WTC11 (cell line): ENCODE measurements around the gene UGCG. TPM values are rescaled to one million over a fixed set of nuclear protein-coding genes. Genes with fewer than 3 reads are reported as not detected.

Experiments used
- ATAC-seq: fragments of 200-7000 bp; cut with Tn5 transposase; 2 replicates; pipeline ENCODE4 v1.10.0; 2021; ENCODE audit warnings: mild to moderate bottlenecking, moderate library complexity
- CTCF ChIA-PET: fragments of 300-600 bp; sonication (Branson Sonifier 250); formaldehyde crosslinking; loops from one replicate; lab custom pipeline; 2021; ENCODE audit warnings: antibody characterized with exemption; lab: Charles Lee
- POLR2A ChIA-PET: fragments of 350-600 bp; sonication (Branson Sonifier 250); formaldehyde crosslinking; loops from one replicate; lab custom pipeline; 2021; ENCODE audit warnings: antibody characterized with exemption; lab: Charles Lee
- DNase-seq: peaks from one replicate; pipeline ENCODE4 v3.0.0; 2021; ENCODE audit warnings: low spot score
- H3K27ac Mint-ChIP-seq: 2 replicates; pipeline ENCODE4 v1.8.0; 2021; ENCODE audit warnings: mixed read lengths
- H3K27me3 Mint-ChIP-seq: 2 replicates; pipeline ENCODE4 v1.8.0; 2021; ENCODE audit warnings: low read depth, mild to moderate bottlenecking, moderate library complexity, mixed read lengths
- H3K36me3 Mint-ChIP-seq: 2 replicates; pipeline ENCODE4 v1.8.0; 2021; ENCODE audit warnings: mixed read lengths
- H3K4me1 Mint-ChIP-seq: 2 replicates; pipeline ENCODE4 v1.8.0; 2022; ENCODE audit warnings: mixed read lengths
- H3K4me3 Mint-ChIP-seq: 2 replicates; pipeline ENCODE4 v1.8.0; 2021; ENCODE audit warnings: mild to moderate bottlenecking, moderate library complexity, mixed read lengths
- H3K9me3 Mint-ChIP-seq: 2 replicates; pipeline ENCODE4 v1.8.0; 2021; ENCODE audit warnings: mixed read lengths
- ESRRA ChIP-seq: sonication (generic); formaldehyde crosslinking; IDR thresholded peaks from 2 replicates; pipeline ENCODE4 v1.8.1; 2022; ENCODE audit warnings: mild to moderate bottlenecking, missing genetic modification reagents, borderline replicate concordance
- FOXP1 ChIP-seq: sonication (generic); formaldehyde crosslinking; IDR thresholded peaks from 2 replicates; pipeline ENCODE4 v1.8.0; 2022; ENCODE audit warnings: missing genetic modification reagents, mild to moderate bottlenecking, moderate library complexity, borderline replicate concordance
- GRHL2 ChIP-seq: fragments of 250-450 bp; sonication (Bioruptor Pico); IDR thresholded peaks from 2 replicates; pipeline ENCODE4 v1.8.0; 2022; ENCODE audit warnings: mild to moderate bottlenecking, moderate library complexity; ENCODE audit not compliant: insufficient replicate concordance, severe bottlenecking
- JUN ChIP-seq: sonication (generic); formaldehyde crosslinking; IDR thresholded peaks from 2 replicates; pipeline ENCODE4 v1.8.0; 2023; ENCODE audit warnings: mild to moderate bottlenecking, missing genetic modification reagents
- MLX ChIP-seq: sonication (generic); formaldehyde crosslinking; IDR thresholded peaks from 2 replicates; pipeline ENCODE4 v1.8.1; 2023; ENCODE audit warnings: mild to moderate bottlenecking, missing genetic modification reagents, moderate library complexity
- NFATC4 ChIP-seq: fragments of 250-450 bp; sonication (Bioruptor Pico); IDR thresholded peaks from 2 replicates; pipeline ENCODE4 v1.9.0; 2021; ENCODE audit warnings: mild to moderate bottlenecking
- NFYB ChIP-seq: sonication (generic); formaldehyde crosslinking; conservative IDR thresholded peaks from 2 replicates; pipeline ENCODE4 v1.8.0; 2022; ENCODE audit warnings: low read depth, missing genetic modification reagents
- NR1H2 ChIP-seq: sonication (generic); formaldehyde crosslinking; IDR thresholded peaks from 2 replicates; pipeline ENCODE4 v1.9.0; 2021; ENCODE audit warnings: mild to moderate bottlenecking, moderate library complexity, missing genetic modification reagents
- SMAD3 ChIP-seq: sonication (generic); formaldehyde crosslinking; IDR thresholded peaks from 2 replicates; pipeline ENCODE4 v1.8.0; 2022; ENCODE audit warnings: missing genetic modification reagents, mild to moderate bottlenecking, borderline replicate concordance
- TEAD4 ChIP-seq: sonication (generic); formaldehyde crosslinking; IDR thresholded peaks from 2 replicates; pipeline ENCODE4 v1.8.0; 2022; ENCODE audit warnings: mild to moderate bottlenecking, missing genetic modification reagents
- TP53 ChIP-seq: sonication (generic); formaldehyde crosslinking; IDR thresholded peaks from 2 replicates; pipeline ENCODE4 v1.8.1; 2023; ENCODE audit warnings: mild to moderate bottlenecking, missing genetic modification reagents
- USF2 ChIP-seq: sonication (generic); formaldehyde crosslinking; IDR thresholded peaks from 2 replicates; pipeline ENCODE4 v1.8.1; 2023; ENCODE audit warnings: mild to moderate bottlenecking, missing genetic modification reagents, moderate library complexity
- ZNF219 ChIP-seq: sonication (generic); formaldehyde crosslinking; IDR thresholded peaks from 2 replicates; pipeline ENCODE4 v1.8.0; 2023; ENCODE audit warnings: missing genetic modification reagents, mild to moderate bottlenecking, borderline replicate concordance
- ZNF671 ChIP-seq: fragments of 250-450 bp; sonication (Bioruptor Pico); IDR thresholded peaks from 2 replicates; pipeline ENCODE4 v1.8.0; 2021; ENCODE audit warnings: mild to moderate bottlenecking
- total RNA-seq: library from RNA; stranded (reverse); gene quantifications from 3 replicates; pipeline ENCODE4 v1.2.3, GENCODE V29; 2021
- TF ChIP-seq, protein P1 (sequence below): sonication (generic); formaldehyde crosslinking; IDR thresholded peaks from 2 replicates; pipeline ENCODE4 v1.8.0; 2022; ENCODE audit warnings: mild to moderate bottlenecking, missing genetic modification reagents
- TF ChIP-seq, protein P2 (sequence below): sonication (generic); formaldehyde crosslinking; IDR thresholded peaks from 2 replicates; pipeline ENCODE4 v1.8.0; 2023; ENCODE audit warnings: missing genetic modification reagents, mild to moderate bottlenecking, borderline replicate concordance
- TF ChIP-seq, protein P3 (sequence below): sonication (generic); formaldehyde crosslinking; IDR thresholded peaks from 2 replicates; pipeline ENCODE4 v1.8.0; 2022; ENCODE audit warnings: mild to moderate bottlenecking, missing genetic modification reagents

UGCG gene
- total RNA-seq, 1 experiment from 2014 or later: 37.5 TPM

DNA sequence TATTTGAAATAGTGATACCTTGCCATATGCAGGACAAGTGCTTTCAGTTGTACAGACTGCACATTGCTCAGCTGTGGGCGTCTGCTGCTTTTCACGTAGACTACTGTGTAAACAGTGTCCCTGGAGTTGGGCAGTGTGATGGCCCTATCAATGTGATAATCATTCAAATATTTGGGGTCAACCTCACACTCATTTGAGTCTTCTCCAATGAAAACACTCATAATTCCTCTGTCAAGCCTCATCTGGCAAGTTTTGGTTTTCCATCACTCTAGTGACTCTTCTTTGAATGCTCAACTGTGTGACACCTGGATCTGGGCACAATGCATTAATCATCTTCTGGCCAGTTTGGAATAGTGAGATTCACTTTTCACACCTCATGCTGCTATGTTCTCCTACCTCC is 64.4 kb downstream of the UGCG start:
- POLR2A ChIA-PET: no interaction called here
- Mint-ChIP-seq H3K9me3 (peaks cover 5% of the 10 kb centered on the region; the same call in 1 of the 2 replicates), H3K27ac (no peak overlapping the region), H3K4me3 (no peak overlapping the region), H3K36me3 (no peaks in the 10 kb centered on the region), H3K4me1 (peaks cover 2% of the 10 kb centered on the region; the same call in 1 of the 2 replicates), H3K27me3 (no peaks in the 10 kb centered on the region)
- ATAC-seq: no peak
- no peak for DNase-seq
- TF ChIP-seq NFYB (no peak), ZNF219 (CRISPR knock-in tag) (no peak), NFATC4 (CRISPR knock-in tag) (no peak), SMAD3 (no peak), FOXP1 (no peak), TP53 (no peak), JUN (no peak), USF2 (no peak)
- TF ChIP-seq, protein P1, sequence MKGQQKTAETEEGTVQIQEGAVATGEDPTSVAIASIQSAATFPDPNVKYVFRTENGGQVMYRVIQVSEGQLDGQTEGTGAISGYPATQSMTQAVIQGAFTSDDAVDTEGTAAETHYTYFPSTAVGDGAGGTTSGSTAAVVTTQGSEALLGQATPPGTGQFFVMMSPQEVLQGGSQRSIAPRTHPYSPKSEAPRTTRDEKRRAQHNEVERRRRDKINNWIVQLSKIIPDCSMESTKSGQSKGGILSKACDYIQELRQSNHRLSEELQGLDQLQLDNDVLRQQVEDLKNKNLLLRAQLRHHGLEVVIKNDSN (CRISPR knock-in tag): no peak
- TF ChIP-seq, protein P2, sequence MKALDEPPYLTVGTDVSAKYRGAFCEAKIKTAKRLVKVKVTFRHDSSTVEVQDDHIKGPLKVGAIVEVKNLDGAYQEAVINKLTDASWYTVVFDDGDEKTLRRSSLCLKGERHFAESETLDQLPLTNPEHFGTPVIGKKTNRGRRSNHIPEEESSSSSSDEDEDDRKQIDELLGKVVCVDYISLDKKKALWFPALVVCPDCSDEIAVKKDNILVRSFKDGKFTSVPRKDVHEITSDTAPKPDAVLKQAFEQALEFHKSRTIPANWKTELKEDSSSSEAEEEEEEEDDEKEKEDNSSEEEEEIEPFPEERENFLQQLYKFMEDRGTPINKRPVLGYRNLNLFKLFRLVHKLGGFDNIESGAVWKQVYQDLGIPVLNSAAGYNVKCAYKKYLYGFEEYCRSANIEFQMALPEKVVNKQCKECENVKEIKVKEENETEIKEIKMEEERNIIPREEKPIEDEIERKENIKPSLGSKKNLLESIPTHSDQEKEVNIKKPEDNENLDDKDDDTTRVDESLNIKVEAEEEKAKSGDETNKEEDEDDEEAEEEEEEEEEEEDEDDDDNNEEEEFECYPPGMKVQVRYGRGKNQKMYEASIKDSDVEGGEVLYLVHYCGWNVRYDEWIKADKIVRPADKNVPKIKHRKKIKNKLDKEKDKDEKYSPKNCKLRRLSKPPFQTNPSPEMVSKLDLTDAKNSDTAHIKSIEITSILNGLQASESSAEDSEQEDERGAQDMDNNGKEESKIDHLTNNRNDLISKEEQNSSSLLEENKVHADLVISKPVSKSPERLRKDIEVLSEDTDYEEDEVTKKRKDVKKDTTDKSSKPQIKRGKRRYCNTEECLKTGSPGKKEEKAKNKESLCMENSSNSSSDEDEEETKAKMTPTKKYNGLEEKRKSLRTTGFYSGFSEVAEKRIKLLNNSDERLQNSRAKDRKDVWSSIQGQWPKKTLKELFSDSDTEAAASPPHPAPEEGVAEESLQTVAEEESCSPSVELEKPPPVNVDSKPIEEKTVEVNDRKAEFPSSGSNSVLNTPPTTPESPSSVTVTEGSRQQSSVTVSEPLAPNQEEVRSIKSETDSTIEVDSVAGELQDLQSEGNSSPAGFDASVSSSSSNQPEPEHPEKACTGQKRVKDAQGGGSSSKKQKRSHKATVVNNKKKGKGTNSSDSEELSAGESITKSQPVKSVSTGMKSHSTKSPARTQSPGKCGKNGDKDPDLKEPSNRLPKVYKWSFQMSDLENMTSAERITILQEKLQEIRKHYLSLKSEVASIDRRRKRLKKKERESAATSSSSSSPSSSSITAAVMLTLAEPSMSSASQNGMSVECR (CRISPR knock-in tag): no peak
- CTCF ChIA-PET: no interaction called here

DNA sequence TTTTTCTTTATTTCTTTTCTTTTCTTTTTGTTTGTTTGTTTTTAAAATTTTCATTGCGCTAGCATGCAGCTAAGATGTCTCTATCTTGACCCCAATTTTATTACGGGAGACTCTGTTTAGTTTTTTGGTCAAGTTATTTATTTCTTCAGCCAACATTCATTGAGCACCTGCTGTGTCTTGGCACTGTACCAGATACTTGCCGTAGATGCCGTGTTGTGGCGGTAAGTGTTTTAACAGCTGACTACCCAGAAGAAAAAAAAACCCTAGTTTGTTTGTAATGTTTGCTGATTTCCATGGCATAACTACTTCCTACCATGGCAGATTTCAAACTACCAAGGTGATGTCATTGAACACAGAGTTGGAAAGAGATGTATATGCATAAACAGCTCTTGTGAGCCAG is 65.0 kb downstream of the UGCG start:
- ChIA-PET POLR2A (interaction anchor here (0.7 kb wide), 1 partner anchor 438 kb away, joined by 3 read pairs; no protein-coding TSS in a partner anchor), CTCF (interaction anchor here (0.8 kb wide), 1 partner anchor 151 kb away, joined by 3 read pairs; no protein-coding TSS in a partner anchor)
- no peak for DNase-seq
- no peaks in the 10 kb centered on the region for H3K27me3 Mint-ChIP-seq
- no peak for ATAC-seq
- TF ChIP-seq GRHL2 (CRISPR knock-in tag) (no peak), ESRRA (no peak), MLX (CRISPR knock-in tag) (no peak), NR1H2 (CRISPR knock-in tag) (no peak), SMAD3 (no peak)
- TF ChIP-seq, protein P3, sequence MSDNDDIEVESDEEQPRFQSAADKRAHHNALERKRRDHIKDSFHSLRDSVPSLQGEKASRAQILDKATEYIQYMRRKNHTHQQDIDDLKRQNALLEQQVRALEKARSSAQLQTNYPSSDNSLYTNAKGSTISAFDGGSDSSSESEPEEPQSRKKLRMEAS (CRISPR knock-in tag): no peak
- no peak overlapping the region for H3K27ac Mint-ChIP-seq
- peaks cover 2% of the 10 kb centered on the region; the same call in 1 of the 2 replicates for H3K4me1 Mint-ChIP-seq
- peaks cover 5% of the 10 kb centered on the region; the same call in 1 of the 2 replicates for H3K9me3 Mint-ChIP-seq
- no peak overlapping the region for H3K4me3 Mint-ChIP-seq
- H3K36me3 Mint-ChIP-seq: no peaks in the 10 kb centered on the region

- ChIA-PET POLR2A (interaction anchor here (0.7 kb wide), 1 partner anchor 438 kb away, joined by 3 read pairs; no protein-coding TSS in a partner anchor), CTCF (interaction anchor here (0.8 kb wide), 1 partner anchor 151 kb away, joined by 3 read pairs; no protein-coding TSS in a partner anchor)
- no peaks in the 10 kb centered on the region for H3K27me3 Mint-ChIP-seq
- ATAC-seq: no peak
- H3K36me3 Mint-ChIP-seq: no peaks in the 10 kb centered on the region
- H3K4me1 Mint-ChIP-seq: peaks cover 2% of the 10 kb centered on the region; the same call in 1 of the 2 replicates
- H3K4me3 Mint-ChIP-seq: no peak overlapping the region
- H3K9me3 Mint-ChIP-seq: peaks cover 5% of the 10 kb centered on the region; the same call in 1 of the 2 replicates
- TF ChIP-seq TEAD4 (CRISPR knock-in tag): no peak
- no peak for TF ChIP-seq ZNF671
- TF ChIP-seq, all 79 proteins: peak for 0
- DNase-seq: no peak
- H3K27ac Mint-ChIP-seq: no peak overlapping the region
These were observed 65.4 kb downstream of the UGCG start for GRCh38 chr9:111962021-111962420.
